ENCODE data around the gene ANXA2.

GRCh38 chr15:60395276-60396011, 2.3 kb downstream of the ANXA2 start:
- TF ChIP-seq POLR2A (IDR thresholded peaks at IDR 0.05; ENCODE audit: low read length) (no peak), GATA1 (IDR thresholded peaks at IDR 0.05; ENCODE audit: low read depth, low read length) (no peak)
